ENCODE results near the gene NEDD4L. TPM values are rescaled to one million over a fixed set of nuclear protein-coding genes. Genes with fewer than 3 reads are reported as not detected.
A peak's percentile ranks its signal among the peaks of the same experiment; 100 is the strongest.

NEDD4L gene
- total and polyA plus RNA-seq, 7 donors = 52.0 to 104 (median 57.4) TPM

DNA sequence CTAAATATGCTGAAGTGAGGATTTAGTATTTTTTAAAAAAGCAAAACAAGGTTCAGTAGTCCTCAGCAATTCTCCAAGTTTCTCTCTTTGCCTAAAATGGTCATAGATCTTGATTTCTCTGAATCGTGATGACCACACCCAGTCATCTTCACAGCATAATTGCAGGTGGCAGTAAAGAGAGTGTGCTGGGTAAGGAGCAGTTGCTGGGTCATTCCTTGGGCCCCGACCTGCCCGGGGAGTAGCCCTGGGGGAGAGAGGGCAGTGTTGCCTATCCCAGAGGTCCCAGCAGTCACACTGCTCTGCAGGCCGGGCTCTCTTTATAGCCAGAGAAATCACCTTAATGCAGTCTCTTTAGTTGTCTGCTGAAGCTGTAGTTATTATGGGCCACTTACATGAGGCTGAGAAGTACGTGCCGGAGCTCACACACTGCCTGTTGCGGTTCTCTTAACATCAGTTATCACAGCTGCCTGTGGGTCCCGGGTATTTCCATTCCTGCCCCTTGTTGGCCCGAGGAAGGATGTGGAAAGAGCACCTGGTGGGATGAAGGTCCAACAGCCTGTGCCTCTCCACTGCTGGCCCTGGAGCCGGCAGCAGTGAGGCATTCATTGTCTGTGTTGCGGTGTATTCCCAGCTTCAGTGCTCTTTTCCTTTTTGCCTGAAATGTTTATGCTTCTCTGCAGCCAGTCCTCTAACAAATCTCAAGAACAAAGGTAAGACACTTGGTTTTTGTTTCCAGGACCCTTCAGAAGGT, 354.8 kb downstream of the NEDD4L start:
- no peaks in the 10 kb centered on the region for H3K9me3 ChIP-seq
- H3K27ac ChIP-seq = no peak overlapping the region
- intact Hi-C loops (cut with DNase I) = no loop called here
- H3K4me3 ChIP-seq = no peak overlapping the region
- peaks cover 0 to 25% (median 2%) of the 10 kb centered on the region in 4 donors for H3K36me3 ChIP-seq
- H3K27me3 ChIP-seq = no peaks in the 10 kb centered on the region
- DNase-seq = no peak
- TF ChIP-seq CTCF (IDR thresholded peaks at IDR 0.05) = no peak
- TF ChIP-seq POLR2A (IDR thresholded peaks at IDR 0.05) = no peak
- no peak for TF ChIP-seq EP300 (IDR thresholded peaks at IDR 0.05)
- no peak for TF ChIP-seq POLR2AphosphoS5 (IDR thresholded peaks at IDR 0.05)
- WGBS, 2 donors = 61 to 81% methylated on average over 11 of the region's 11 CpGs
- H3K4me1 ChIP-seq = peaks cover 0 to 50% (median 25%) of the 10 kb centered on the region in 4 donors

GRCh38 chr18:58400331-58400870, 356.4 kb downstream of the NEDD4L start:
- TF ChIP-seq CTCF (IDR thresholded peaks at IDR 0.05) (no peak), POLR2AphosphoS5 (IDR thresholded peaks at IDR 0.05) (peak in 2 of 4 donors; percentile 29 to 48), POLR2A (IDR thresholded peaks at IDR 0.05) (no peak), EP300 (IDR thresholded peaks at IDR 0.05) (peak in 1 of 4 donors; percentile 14)
- 68 to 69% methylated on average over 14 of the region's 14 CpGs for WGBS, 2 donors
- no peak for DNase-seq
- H3K36me3 ChIP-seq = peaks cover 0 to 18% (median 2%) of the 10 kb centered on the region in 4 donors
- intact Hi-C loops (cut with DNase I) = loop anchor here (1.0 kb wide), 1 partner anchor 93 kb away; no protein-coding TSS in a partner anchor
- no peaks in the 10 kb centered on the region for H3K27me3 ChIP-seq
- no peak overlapping the region for H3K4me3 ChIP-seq
- peaks cover 0 to 37% (median 17%) of the 10 kb centered on the region in 4 donors for H3K4me1 ChIP-seq
- no peaks in the 10 kb centered on the region for H3K9me3 ChIP-seq
- H3K27ac ChIP-seq = peak overlapping the region in 1 of 4 donors; percentile 17

DNA sequence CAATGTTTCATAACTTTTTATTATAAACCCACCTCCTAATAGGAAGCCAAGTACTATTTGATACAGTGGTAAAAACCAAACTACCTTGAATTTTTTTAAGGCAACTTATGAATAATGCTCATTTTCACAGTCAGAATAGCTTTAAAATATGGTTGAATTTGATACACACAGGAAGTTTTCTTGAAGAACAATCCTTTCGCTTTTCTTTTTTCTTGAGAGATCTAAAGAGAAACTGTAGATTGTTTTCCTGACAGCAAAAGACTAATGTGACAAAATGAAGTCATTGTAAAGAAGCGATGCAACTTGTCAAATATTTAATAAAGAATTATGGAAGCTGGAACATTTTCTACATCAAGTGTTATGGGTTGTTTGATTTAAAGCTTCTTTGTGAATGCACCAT, 357.2 kb downstream of the NEDD4L start:
- Histone ChIP-seq H3K9me3 (no peaks in the 10 kb centered on the region), H3K36me3 (peaks cover 0 to 15% (median 2%) of the 10 kb centered on the region in 4 donors), H3K4me3 (no peak overlapping the region), H3K4me1 (peaks cover 0 to 37% (median 17%) of the 10 kb centered on the region in 4 donors), H3K27me3 (no peaks in the 10 kb centered on the region), H3K27ac (peak overlapping the region in 1 of 4 donors; percentile 17)
- WGBS, 2 donors = 74 to 89% methylated on average over 2 of the region's 2 CpGs
- intact Hi-C loops (cut with DNase I) = no loop called here
- TF ChIP-seq POLR2AphosphoS5 (IDR thresholded peaks at IDR 0.05) (no peak), EP300 (IDR thresholded peaks at IDR 0.05) (no peak), CTCF (IDR thresholded peaks at IDR 0.05) (no peak), POLR2A (IDR thresholded peaks at IDR 0.05) (no peak)
- no peak for DNase-seq

- Histone ChIP-seq H3K4me3 (no peak overlapping the region), H3K36me3 (peaks cover 0 to 4% (median 2%) of the 10 kb centered on the region in 4 donors), H3K27me3 (no peaks in the 10 kb centered on the region), H3K4me1 (peaks cover 0 to 37% (median 17%) of the 10 kb centered on the region in 4 donors), H3K9me3 (no peaks in the 10 kb centered on the region), H3K27ac (peak overlapping the region in 3 of 4 donors; percentile 44 to 58 (median 46))
- DNase-seq = no peak
- TF ChIP-seq EP300 (IDR thresholded peaks at IDR 0.05) = no peak
- TF ChIP-seq POLR2A (IDR thresholded peaks at IDR 0.05) = no peak
- TF ChIP-seq POLR2AphosphoS5 (IDR thresholded peaks at IDR 0.05) = peak in 2 of 4 donors; percentile 9 to 27
- TF ChIP-seq CTCF (IDR thresholded peaks at IDR 0.05) = peak in 1 of 4 experiments; percentile 15
- 25 to 67% methylated on average over 9 of the region's 9 CpGs for WGBS, 2 donors
- intact Hi-C loops (cut with DNase I) = no loop called here
Measured at GRCh38 chr18:58402247-58402646, 358.2 kb downstream of the NEDD4L start.

Measured in sigmoid colon (tissue), 7 donors.